ENCODE data around the gene TMEM178B.
A peak's percentile ranks its signal among the peaks of the same experiment; 100 is the strongest.
"Not testable (repeated sequence)": the region's sequence is repeated elsewhere in the genome, so short reads cannot be mapped to it uniquely, and the experiment has no call there.

The TMEM178B gene

GRCh38 chr7:141073173-141073640 lies 657 bp upstream of the TMEM178B start:
- H3K4me3 Mint-ChIP-seq: peak overlapping the region; percentile 76 to 83 (median 76)
- H3K9me3 Mint-ChIP-seq: no peaks in the 10 kb centered on the region
- TF ChIP-seq CTCF (IDR thresholded peaks at IDR 0.05; ENCODE audit: unreplicated experiment in 3 of 3): no peak
- peaks cover 10% of the 10 kb centered on the region for H3K4me1 Mint-ChIP-seq
- H3K36me3 Mint-ChIP-seq (ENCODE audit: low read depth): no peaks in the 10 kb centered on the region
- H3K27me3 Mint-ChIP-seq (ENCODE audit: low read depth): peaks cover 55% of the 10 kb centered on the region
- H3K27ac Mint-ChIP-seq: no peak overlapping the region

- no peaks in the 10 kb centered on the region for H3K9me3 Mint-ChIP-seq
- TF ChIP-seq CTCF (IDR thresholded peaks at IDR 0.05; ENCODE audit: unreplicated experiment in 3 of 3): no peak
- H3K4me3 Mint-ChIP-seq: peak overlapping the region; percentile 69 to 72 (median 70)
- H3K36me3 Mint-ChIP-seq (ENCODE audit: low read depth): no peaks in the 10 kb centered on the region
- H3K27ac Mint-ChIP-seq: no peak overlapping the region
- H3K4me1 Mint-ChIP-seq: peaks cover 10% of the 10 kb centered on the region
- peaks cover 43% of the 10 kb centered on the region for H3K27me3 Mint-ChIP-seq (ENCODE audit: low read depth)
Observed at GRCh38 chr7:141074162-141074991, 513 bp downstream of the TMEM178B start.

- TF ChIP-seq CTCF (IDR thresholded peaks at IDR 0.05; ENCODE audit: unreplicated experiment in 3 of 3): no peak
- H3K36me3 Mint-ChIP-seq (ENCODE audit: low read depth): no peaks in the 10 kb centered on the region
- peaks cover 37% of the 10 kb centered on the region for H3K27me3 Mint-ChIP-seq (ENCODE audit: low read depth)
Observed at GRCh38 chr7:141074997-141075396, 1.1 kb downstream of the TMEM178B start.

GRCh38 chr7:141076377-141076776 lies 2.5 kb downstream of the TMEM178B start:
- Mint-ChIP-seq H3K9me3 (no peaks in the 10 kb centered on the region), H3K4me1 (peaks cover 6% of the 10 kb centered on the region), H3K27me3 (ENCODE audit: low read depth) (peaks cover 23% of the 10 kb centered on the region), H3K27ac (no peak overlapping the region), H3K4me3 (no peak overlapping the region), H3K36me3 (ENCODE audit: low read depth) (no peaks in the 10 kb centered on the region)
- TF ChIP-seq CTCF (IDR thresholded peaks at IDR 0.05; ENCODE audit: unreplicated experiment in 3 of 3): no peak

More at GRCh38 chr7:141074997-141075396, 1.1 kb downstream of the TMEM178B start:
- H3K9me3 Mint-ChIP-seq: no peaks in the 10 kb centered on the region
- H3K4me1 Mint-ChIP-seq: peaks cover 10% of the 10 kb centered on the region
- no peak overlapping the region for H3K27ac Mint-ChIP-seq
- H3K4me3 Mint-ChIP-seq: peak overlapping the region; percentile 69 to 72 (median 70)

GRCh38 chr7:141079219-141079618 lies 5.4 kb downstream of the TMEM178B start:
- no peaks in the 10 kb centered on the region for H3K36me3 Mint-ChIP-seq (ENCODE audit: low read depth)
- no peak overlapping the region for H3K4me3 Mint-ChIP-seq
- no peaks in the 10 kb centered on the region for H3K9me3 Mint-ChIP-seq
- no peak overlapping the region for H3K27ac Mint-ChIP-seq
- H3K27me3 Mint-ChIP-seq (ENCODE audit: low read depth): no peaks in the 10 kb centered on the region
- no peaks in the 10 kb centered on the region for H3K4me1 Mint-ChIP-seq
- no peak for TF ChIP-seq CTCF (IDR thresholded peaks at IDR 0.05; ENCODE audit: unreplicated experiment in 3 of 3)

GRCh38 chr7:141089490-141089889 lies 15.6 kb downstream of the TMEM178B start:
- H3K4me3 Mint-ChIP-seq; H3K27ac Mint-ChIP-seq; H3K9me3 Mint-ChIP-seq; H3K4me1 Mint-ChIP-seq; H3K36me3 Mint-ChIP-seq (ENCODE audit: low read depth): not testable (repeated sequence)
- H3K27me3 Mint-ChIP-seq (ENCODE audit: low read depth): peaks cover 11% of the 10 kb centered on the region
